ENCODE data around the gene GTF2E1.

GRCh38 chr3:120752230-120752629, 9.7 kb downstream of the GTF2E1 start:
- TF ChIP-seq CTCF (IDR thresholded peaks at IDR 0.05) = no peak
- TF ChIP-seq EP300 (IDR thresholded peaks at IDR 0.05) = no peak

Measured in ovary (tissue), 3 donors.